ENCODE results near the gene IFI16.
"Not testable (repeated sequence)": the region's sequence is repeated elsewhere in the genome, so short reads cannot be mapped to it uniquely, and the experiment has no call there.

IFI16 gene

GRCh38 chr1:159067699-159068621 lies 58.3 kb downstream of the IFI16 start:
- no peak for DNase-seq

- no peak for DNase-seq
These were observed 59.2 kb downstream of the IFI16 start for GRCh38 chr1:159068886-159069285.

- peak; percentile 44 for DNase-seq
These were observed 62.4 kb downstream of the IFI16 start for GRCh38 chr1:159071970-159072582.

- DNase-seq: no peak
These were observed 66.9 kb downstream of the IFI16 start, which contains the start of gene AIM2 for GRCh38 chr1:159076438-159077119. Gene AIM2 (minus strand): TSS chr1:159076766. CDS start chr1:159073499, 3,267 bp downstream.

- no peak for DNase-seq
These were observed 67.6 kb downstream of the IFI16 start for GRCh38 chr1:159077120-159077961.

- DNase-seq: no peak
These were observed 69.8 kb downstream of the IFI16 start for GRCh38 chr1:159079525-159079924.

GRCh38 chr1:159081626-159082025 lies 71.9 kb downstream of the IFI16 start:
- DNase-seq: no peak

GRCh38 chr1:159083013-159083412 lies 73.3 kb downstream of the IFI16 start:
- no peak for DNase-seq

GRCh38 chr1:159084152-159084551 lies 74.4 kb downstream of the IFI16 start:
- no peak for DNase-seq

- DNase-seq: no peak
These were observed 75.2 kb downstream of the IFI16 start for GRCh38 chr1:159084867-159085266.

- no peak for DNase-seq
These were observed 78.3 kb downstream of the IFI16 start for GRCh38 chr1:159088050-159088449.

- no peak for DNase-seq
These were observed 79.0 kb downstream of the IFI16 start for GRCh38 chr1:159088546-159089183.

- DNase-seq: no peak
These were observed 79.6 kb downstream of the IFI16 start for GRCh38 chr1:159089184-159089791.

GRCh38 chr1:159090286-159091179 lies 80.8 kb downstream of the IFI16 start:
- no peak for DNase-seq

- DNase-seq: no peak
These were observed 81.5 kb downstream of the IFI16 start for GRCh38 chr1:159091180-159091560.

GRCh38 chr1:159091607-159092031 lies 81.9 kb downstream of the IFI16 start:
- DNase-seq: no peak

- DNase-seq: no peak
These were observed 82.5 kb downstream of the IFI16 start for GRCh38 chr1:159092036-159092760.

GRCh38 chr1:159098596-159098995 lies 88.9 kb downstream of the IFI16 start:
- DNase-seq: no peak

GRCh38 chr1:159100589-159100988 lies 90.9 kb downstream of the IFI16 start:
- DNase-seq: no peak

- not testable (repeated sequence) for DNase-seq
These were observed 93.3 kb downstream of the IFI16 start for GRCh38 chr1:159103021-159103420.

Measured in retina (tissue), 1 donor.